HEK293T (cell line): ENCODE measurements around the gene CSTB.

ENCODE experiments used
- CTCF ChIA-PET: fragments of 350-600 bp; formaldehyde crosslinking; extraction: SDS; loops from one replicate; lab custom pipeline; 2021; ENCODE audit warnings: antibody characterized with exemption, inconsistent platforms; lab: Yijun Ruan, JAX
- POLR2A ChIA-PET: fragments of 350-600 bp; formaldehyde crosslinking; extraction: SDS; loops from one replicate; lab custom pipeline; 2020; ENCODE audit warnings: antibody characterized with exemption, inconsistent platforms; lab: Yijun Ruan, JAX
- DNase-seq: peaks from one replicate; pipeline ENCODE4 v3.0.0; 2012; ENCODE audit warnings: mixed read lengths; ENCODE audit errors: extremely low spot score
- ARNT ChIP-seq: fragments of 450-650 bp; IDR thresholded peaks from 2 replicates; pipeline ENCODE4 v1.6.1; 2017; ENCODE audit warnings: mild to moderate bottlenecking
- BHLHE40 ChIP-seq: fragments of 450-650 bp; IDR thresholded peaks from 2 replicates; pipeline ENCODE4 v1.6.1; 2016; ENCODE audit warnings: mild to moderate bottlenecking, moderate library complexity, borderline replicate concordance
- CTBP1 ChIP-seq: fragments of 450-650 bp; IDR thresholded peaks from 2 replicates; pipeline ENCODE4 v1.6.1; 2016; ENCODE audit warnings: borderline replicate concordance
- ELF4 ChIP-seq: fragments of 450-650 bp; IDR thresholded peaks from 2 replicates; pipeline ENCODE4 v1.6.1; 2017; ENCODE audit warnings: antibody characterized with exemption
- FOXA1 ChIP-seq: fragments of 450-650 bp; IDR thresholded peaks from 2 replicates; pipeline ENCODE4 v1.6.1; 2016; ENCODE audit warnings: mild to moderate bottlenecking
- FOXK2 ChIP-seq: fragments of 450-650 bp; IDR thresholded peaks from 2 replicates; pipeline ENCODE4 v1.6.1; 2016; ENCODE audit warnings: mild to moderate bottlenecking
- FOXM1 ChIP-seq: fragments of 450-650 bp; IDR thresholded peaks from 2 replicates; pipeline ENCODE4 v1.6.1; 2017; ENCODE audit warnings: mild to moderate bottlenecking, borderline replicate concordance
- HDGF ChIP-seq: fragments of 450-650 bp; IDR thresholded peaks from 2 replicates; pipeline ENCODE4 v1.6.1; 2017; ENCODE audit warnings: antibody characterized with exemption, borderline replicate concordance
- L3MBTL2 ChIP-seq: fragments of 450-650 bp; conservative IDR thresholded peaks from 2 replicates; pipeline ENCODE4 v1.6.1; 2016; ENCODE audit warnings: mild to moderate bottlenecking
- LEF1 ChIP-seq: fragments of 450-650 bp; IDR thresholded peaks from 2 replicates; pipeline ENCODE4 v1.6.1; 2017; ENCODE audit warnings: mild to moderate bottlenecking, borderline replicate concordance
- NFRKB ChIP-seq: fragments of 450-650 bp; IDR thresholded peaks from 2 replicates; pipeline ENCODE4 v1.6.1; 2016; ENCODE audit warnings: mild to moderate bottlenecking, moderate library complexity
- SP1 ChIP-seq: fragments of 450-650 bp; IDR thresholded peaks from 2 replicates; pipeline ENCODE4 v1.6.1; 2017
- SUZ12 ChIP-seq: fragments of 450-650 bp; IDR thresholded peaks from 2 replicates; pipeline ENCODE4 v1.6.1; 2016; ENCODE audit warnings: mild to moderate bottlenecking
- TARDBP ChIP-seq: fragments of 450-650 bp; IDR thresholded peaks from 2 replicates; pipeline ENCODE4 v1.6.1; 2016
- ZNF384 ChIP-seq: fragments of 450-650 bp; IDR thresholded peaks from 2 replicates; pipeline ENCODE4 v1.6.1; 2016
- TF ChIP-seq, protein P1 (sequence below): fragments of 450-650 bp; IDR thresholded peaks from 2 replicates; pipeline ENCODE4 v1.6.1; 2016

Gene CSTB

DNA sequence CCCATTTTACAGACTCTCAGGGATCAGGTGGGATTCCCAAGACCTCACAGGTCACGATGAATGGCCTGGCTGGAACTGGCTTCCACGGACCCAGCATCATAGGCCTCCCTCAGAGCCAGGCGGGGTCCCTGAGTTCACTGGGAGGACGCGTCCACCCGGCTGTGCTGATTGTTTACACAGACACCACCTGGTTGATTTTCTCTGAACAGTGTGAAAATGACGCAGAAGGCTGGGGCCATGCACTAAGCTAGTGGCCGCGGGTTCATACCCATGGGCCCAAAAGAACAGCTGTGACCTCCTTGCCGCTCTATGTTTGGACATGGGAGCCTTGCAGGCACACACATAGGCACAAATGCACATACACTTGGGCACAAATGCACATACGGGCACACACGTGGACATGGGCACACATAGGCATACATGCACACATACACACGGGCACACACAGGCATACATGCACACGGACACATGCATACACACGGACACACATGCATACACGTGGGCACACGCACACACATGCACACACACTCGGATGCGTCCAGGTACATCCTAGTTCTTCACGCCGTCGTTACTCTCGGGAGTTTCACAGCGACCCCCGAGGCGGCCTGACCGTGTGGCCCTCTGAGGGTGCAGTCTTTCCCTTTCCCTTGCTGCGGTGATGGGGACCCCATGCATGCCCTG lies 23.2 kb downstream of the CSTB start:
- ChIA-PET CTCF (no interaction called here), POLR2A (no interaction called here)
- DNase-seq: no peak
- TF ChIP-seq FOXA1: no peak
- no peak for TF ChIP-seq ARNT
- TF ChIP-seq, protein P1, sequence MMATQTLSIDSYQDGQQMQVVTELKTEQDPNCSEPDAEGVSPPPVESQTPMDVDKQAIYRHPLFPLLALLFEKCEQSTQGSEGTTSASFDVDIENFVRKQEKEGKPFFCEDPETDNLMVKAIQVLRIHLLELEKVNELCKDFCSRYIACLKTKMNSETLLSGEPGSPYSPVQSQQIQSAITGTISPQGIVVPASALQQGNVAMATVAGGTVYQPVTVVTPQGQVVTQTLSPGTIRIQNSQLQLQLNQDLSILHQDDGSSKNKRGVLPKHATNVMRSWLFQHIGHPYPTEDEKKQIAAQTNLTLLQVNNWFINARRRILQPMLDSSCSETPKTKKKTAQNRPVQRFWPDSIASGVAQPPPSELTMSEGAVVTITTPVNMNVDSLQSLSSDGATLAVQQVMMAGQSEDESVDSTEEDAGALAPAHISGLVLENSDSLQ: no peak

DNA sequence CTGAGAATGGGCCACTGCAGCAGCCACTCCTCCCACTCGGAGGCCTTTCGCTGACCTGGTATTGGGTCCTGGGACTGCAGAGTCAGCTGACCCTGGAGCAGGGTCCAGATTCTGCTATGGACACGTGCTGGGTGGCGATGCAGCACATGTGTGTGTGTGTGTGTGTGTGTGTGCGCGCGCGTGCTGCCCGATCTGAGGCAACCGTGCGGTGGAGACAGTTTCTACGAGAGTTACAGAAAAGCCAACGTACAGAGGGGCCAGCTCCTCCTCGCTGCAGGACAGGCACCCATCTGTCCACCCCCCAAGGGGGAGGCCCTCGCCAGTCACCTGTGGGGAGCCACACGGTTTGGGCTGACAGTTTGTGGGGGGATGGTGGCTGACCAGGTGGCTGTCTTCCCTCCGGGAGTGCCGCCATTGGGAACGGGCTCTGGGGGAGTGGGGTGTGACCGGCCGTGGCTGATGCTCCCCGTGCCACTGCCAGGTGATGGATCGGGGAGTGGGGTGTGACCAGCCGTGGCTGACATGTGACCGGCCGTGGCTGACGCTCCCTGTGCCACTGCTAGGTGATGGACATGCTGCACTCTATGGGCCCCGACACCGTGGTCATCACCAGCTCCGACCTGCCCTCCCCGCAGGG lies 24.0 kb downstream of the CSTB start:
- CTCF ChIA-PET: no interaction called here
- TF ChIP-seq NFRKB: no peak
- TF ChIP-seq BHLHE40: no peak
- no peak for TF ChIP-seq L3MBTL2
- TF ChIP-seq FOXK2: no peak
- TF ChIP-seq SP1: no peak
- TF ChIP-seq, protein P1: no peak
- POLR2A ChIA-PET: no interaction called here
- DNase-seq: no peak

DNA sequence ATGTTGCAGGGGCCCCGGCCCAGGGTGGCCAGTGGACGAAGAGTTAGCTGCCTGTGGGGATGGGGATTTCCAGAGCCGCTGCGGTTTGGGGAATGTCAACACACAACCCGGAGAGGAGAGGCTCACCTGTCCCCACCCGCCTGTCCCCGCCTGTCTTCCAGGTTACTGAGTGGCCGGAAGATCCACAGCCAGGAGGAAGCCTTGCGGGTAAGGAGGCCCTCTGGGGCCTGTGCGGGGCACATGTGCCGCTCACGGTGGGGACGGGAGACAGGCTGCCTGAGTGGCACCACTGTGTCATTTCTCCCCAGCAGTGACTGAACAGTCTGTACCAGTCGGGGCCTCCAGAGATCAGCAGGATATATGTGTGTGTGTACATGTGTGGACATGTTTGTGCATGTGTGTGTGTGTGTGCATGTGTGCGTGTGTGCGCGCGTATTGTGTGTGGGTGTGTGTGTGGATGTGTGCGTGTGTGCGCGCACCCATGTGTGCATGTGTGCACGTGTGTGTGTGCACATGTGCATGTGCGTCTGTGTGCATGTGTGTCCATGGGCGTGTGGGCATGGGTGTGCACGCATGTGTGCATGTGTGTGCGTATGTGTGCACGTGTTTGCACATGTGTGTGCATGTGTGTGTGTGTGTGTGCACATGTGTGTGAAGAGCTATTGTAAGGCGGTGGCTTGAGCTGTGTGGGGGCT lies 25.6 kb downstream of the CSTB start:
- POLR2A ChIA-PET: no interaction called here
- no peak for DNase-seq
- CTCF ChIA-PET: no interaction called here
- TF ChIP-seq TARDBP: peak; percentile 77
- TF ChIP-seq NFRKB: no peak

DNA sequence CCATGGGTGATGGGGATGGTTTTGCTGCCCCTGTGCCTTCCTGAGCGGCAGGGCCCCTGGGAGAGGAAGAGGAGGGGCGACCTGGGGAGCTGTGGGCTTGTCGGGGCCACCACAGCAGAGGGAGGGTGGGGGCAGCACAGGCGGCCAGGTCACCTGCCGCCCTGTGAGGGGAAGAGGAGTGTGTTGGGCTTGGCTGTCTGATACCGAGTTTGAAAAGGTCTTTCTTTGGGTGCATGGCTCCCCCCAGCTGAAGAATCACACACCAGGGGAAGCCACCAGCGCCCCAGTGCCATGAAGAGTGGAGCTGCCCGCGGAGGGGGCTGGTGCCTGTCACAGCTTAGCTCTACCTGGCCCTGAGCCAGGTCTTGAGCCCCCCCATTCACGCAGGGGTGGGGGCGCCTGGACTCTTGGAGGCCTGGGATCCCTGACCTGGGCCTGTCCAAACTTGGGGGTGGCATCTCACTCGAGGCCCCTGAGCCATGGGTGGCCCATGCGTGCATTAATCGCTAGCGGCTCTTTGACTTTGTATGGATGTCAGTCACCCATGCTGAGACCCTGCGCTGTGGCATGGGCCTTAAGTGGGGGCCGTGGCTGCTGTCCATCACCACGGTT lies 26.4 kb downstream of the CSTB start:
- TF ChIP-seq FOXK2 (no peak), SUZ12 (no peak), ARNT (no peak), FOXA1 (no peak), L3MBTL2 (no peak), LEF1 (no peak), ZNF384 (no peak), HDGF (no peak), SP1 (no peak), BHLHE40 (no peak), TARDBP (no peak)
- ChIA-PET POLR2A (no interaction called here), CTCF (no interaction called here)
- DNase-seq: no peak

DNA sequence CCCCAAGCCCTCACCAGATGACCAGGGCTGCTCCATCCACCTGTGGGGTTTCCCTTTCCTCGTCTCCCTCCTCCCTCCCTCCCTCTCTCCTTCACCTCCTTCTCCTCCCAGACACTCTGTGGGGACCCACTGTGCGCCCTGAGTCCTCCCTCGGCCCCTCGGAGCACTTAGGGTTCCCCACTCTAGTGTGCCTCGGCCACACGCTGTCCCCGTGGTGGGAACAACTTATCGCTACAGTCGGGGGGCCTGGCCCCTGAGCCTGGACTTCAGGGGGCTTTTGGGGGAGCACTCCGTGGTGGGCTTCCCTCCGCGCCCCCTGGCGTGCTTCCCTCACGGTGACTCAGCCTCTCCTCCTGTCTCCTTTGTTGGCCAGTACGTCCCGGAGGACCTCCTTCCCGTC lies 27.5 kb downstream of the CSTB start:
- POLR2A ChIA-PET: interaction anchor here (0.8 kb wide), 1 partner anchor 20 kb away, joined by 3 read pairs; no protein-coding TSS in a partner anchor
- DNase-seq: no peak
- CTCF ChIA-PET: no interaction called here
- TF ChIP-seq, protein P1: no peak
- no peak for TF ChIP-seq TARDBP
- no peak for TF ChIP-seq ARNT
- TF ChIP-seq HDGF: no peak
- no peak for TF ChIP-seq CTBP1

DNA sequence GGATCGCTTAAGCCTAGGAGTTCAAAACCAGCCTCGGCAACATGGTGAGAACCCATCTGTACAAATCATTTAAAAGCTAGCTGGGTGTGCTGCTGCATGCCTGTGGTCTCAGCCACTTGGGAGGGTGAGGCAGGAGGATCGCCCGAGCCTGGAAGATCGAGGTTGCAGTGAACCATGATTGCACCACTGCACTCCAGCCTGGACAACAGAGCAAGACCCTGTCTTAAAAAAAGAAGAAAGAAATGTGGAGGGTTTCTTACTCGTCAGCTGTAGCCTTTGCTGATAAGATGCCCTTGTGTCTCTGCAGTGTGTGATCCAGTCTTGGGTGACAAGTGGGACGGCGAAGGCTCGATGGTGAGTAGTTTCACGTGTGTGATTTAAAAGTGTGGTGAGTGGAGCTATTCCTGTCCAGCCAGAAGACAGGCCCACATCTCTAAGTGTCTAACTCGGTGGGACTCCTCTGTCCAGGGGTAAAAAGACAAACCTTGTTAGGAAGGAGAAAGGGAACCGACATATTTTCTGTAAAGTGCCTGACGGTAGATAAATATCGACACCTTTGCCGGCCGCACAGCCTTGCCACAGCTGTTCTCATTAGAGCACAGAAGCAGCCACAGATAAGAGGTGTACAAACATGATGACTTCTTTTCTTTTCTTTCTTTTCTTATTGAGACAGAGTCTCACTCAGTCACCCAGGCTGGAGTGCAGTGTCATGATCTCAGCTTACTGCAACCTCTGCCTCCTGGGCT lies 30.2 kb downstream of the CSTB start:
- POLR2A ChIA-PET: interaction anchor here (0.8 kb wide), 1 partner anchor 16 kb away, joined by 3 read pairs; no protein-coding TSS in a partner anchor
- TF ChIP-seq FOXK2 (no peak), BHLHE40 (no peak), L3MBTL2 (no peak), ZNF384 (no peak), CTBP1 (no peak), FOXM1 (no peak), TARDBP (no peak), ARNT (no peak), ELF4 (no peak), HDGF (no peak), FOXA1 (no peak), SUZ12 (no peak), NFRKB (no peak)
- TF ChIP-seq, protein P1: no peak
- no peak for DNase-seq
- CTCF ChIA-PET: no interaction called here
